Measurements from ENCODE around the gene CRYBB1.
"Not testable (repeated sequence)": the region's sequence is repeated elsewhere in the genome, so short reads cannot be mapped to it uniquely, and the experiment has no call there.

CRYBB1 gene

GRCh38 chr22:26636296-26636695 lies 18.5 kb upstream of the CRYBB1 start:
- DNase-seq (ENCODE audit: low read depth): no peak

DNA sequence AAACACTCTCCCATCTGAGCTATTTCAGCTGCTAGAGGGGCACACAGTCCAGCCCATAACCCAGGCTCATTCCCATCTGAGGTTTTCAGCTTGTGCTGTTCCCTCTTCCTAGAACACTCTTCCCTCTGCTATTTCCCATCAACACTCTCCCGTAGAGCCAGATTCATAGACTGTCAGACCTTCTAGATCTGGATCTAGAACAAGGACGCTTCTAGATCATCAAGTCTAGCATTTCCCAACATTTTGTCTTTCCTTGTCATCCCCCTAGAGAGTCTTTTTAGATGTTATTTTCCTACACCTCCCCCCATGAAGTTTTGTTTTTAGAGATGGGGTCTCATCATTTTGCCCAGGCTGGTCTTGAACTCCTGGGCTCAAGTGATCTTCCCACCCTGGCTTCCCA lies 17.3 kb upstream of the CRYBB1 start:
- no peak for DNase-seq (ENCODE audit: low read depth)

GRCh38 chr22:26634189-26634588 lies 16.4 kb upstream of the CRYBB1 start:
- DNase-seq (ENCODE audit: low read depth): no peak

DNA sequence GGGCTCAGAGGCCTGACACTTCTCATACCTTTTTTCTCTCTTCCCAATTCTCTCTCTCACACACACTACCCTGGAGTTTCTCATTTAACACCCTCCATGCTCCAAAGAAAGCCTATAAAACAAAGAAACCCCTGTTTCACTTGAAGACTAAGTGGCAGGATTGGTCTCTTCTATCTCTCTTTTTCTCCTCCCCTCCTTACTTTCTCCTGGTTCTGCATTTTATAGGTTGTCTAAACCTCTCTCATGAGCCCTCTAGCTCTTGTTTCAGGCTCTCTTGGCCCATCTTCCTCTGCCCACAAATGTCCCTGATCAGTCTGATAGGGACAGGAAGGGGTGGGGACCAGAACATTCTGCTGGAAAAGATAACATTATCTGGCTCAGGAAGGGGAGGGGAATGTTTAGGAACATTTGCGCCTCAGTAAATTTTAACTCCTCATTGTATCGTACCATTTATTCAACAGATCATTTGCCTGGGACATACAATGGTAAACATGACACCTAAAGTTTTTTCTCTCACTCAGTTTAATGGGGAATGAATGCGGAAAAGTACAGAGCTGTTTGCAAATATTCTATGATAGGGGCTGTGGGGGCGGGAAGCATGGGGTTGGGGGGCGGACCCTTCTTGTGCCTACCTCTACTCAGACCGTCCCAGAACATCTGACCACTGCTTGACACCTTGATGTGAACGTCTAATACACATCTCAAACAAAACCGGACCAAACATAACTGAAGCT lies 14.8 kb upstream of the CRYBB1 start:
- no peak for DNase-seq (ENCODE audit: low read depth)

DNA sequence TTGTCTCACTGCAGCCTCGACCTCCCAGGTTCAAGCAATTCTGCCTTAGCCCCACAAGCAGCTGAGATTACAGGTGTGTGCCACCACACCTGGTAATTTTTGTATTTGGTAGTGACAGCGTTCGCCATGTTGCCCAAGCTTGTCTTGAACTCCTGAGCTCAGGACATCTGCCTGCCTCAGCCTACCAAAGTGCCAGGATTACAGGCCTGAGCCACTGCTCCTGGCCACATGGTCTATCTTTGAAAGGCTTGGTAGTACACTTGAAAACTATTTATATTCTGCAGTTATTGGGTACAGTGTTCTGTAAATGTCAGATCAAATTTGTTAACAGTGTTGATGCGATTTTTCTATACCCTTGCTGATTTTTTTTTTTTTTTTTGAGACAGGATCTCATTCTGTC lies 13.5 kb upstream of the CRYBB1 start:
- no peak for DNase-seq (ENCODE audit: low read depth)

DNA sequence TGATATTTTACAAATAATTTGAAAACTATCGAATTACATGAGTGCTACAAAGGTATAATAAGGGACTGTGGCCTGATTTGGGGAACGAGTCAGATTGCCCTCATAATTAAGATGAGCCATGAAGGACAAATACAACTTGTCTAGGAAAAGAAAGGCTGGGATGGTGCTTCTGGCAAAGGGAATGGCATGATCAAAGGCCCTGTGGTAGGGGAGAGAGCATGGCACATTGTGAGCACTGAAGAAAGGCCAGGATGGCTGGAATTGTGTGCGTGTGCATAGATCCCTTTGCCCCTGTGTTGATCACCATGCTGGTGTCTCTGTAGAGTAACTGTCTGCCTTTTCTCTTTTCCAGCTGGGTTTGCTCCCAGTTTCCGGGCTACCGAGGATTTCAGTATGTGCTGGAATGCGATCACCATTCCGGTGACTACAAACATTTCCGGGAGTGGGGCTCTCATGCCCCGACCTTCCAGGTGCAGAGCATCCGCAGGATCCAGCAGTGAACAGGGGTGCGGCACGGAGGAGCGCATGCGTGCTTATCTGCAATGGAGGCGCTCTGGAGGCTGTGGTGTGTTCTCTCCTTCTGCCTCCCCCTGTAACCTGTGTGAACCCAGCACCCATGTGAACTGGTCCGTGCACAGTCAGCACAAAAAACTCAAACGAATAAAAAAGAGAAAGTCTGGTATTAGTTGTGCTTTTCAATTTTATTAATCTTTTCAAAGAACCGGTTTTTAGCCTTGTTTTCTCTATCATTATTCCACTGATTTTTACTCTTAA lies 12.3 kb upstream of the CRYBB1 start:
- DNase-seq (ENCODE audit: low read depth): no peak

GRCh38 chr22:26624803-26625202 lies 7.0 kb upstream of the CRYBB1 start:
- DNase-seq (ENCODE audit: low read depth): no peak

- no peak for DNase-seq (ENCODE audit: low read depth)
Measured at GRCh38 chr22:26623984-26624383, 6.2 kb upstream of the CRYBB1 start.

GRCh38 chr22:26621663-26622062 lies 3.8 kb upstream of the CRYBB1 start, which contains the start of gene CRYBA4:
Gene CRYBA4, plus strand, starts transcription at chr22:26621963. Its CDS starts 634 bp downstream, at chr22:26622597.
- no peak for DNase-seq (ENCODE audit: low read depth)

GRCh38 chr22:26620197-26620596 lies 2.4 kb upstream of the CRYBB1 start:
- DNase-seq (ENCODE audit: low read depth): no peak

DNA sequence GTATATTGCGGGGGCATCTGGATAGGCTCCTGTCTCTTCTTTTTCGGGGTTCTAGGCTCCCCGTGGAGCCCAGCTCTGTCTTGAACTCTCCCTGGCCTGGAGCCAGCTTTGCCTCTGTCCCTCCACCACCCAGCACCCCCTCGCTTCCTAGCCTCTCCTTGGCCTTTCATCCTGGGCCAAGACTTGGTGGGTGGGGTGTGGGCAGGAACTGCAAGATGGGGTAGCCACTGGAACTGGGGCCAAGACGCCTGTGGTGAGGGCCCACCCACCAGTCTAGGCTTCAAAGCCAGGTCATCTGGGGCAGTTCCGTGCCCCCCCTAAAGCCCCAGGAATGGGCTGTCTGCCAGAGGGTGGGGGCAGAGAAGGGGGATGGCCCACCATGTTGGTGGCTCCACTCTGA lies 1.7 kb upstream of the CRYBB1 start:
- DNase-seq (ENCODE audit: low read depth): no peak

- DNase-seq (ENCODE audit: low read depth): no peak
Measured at GRCh38 chr22:26618455-26618854, 628 bp upstream of the CRYBB1 start.

DNA sequence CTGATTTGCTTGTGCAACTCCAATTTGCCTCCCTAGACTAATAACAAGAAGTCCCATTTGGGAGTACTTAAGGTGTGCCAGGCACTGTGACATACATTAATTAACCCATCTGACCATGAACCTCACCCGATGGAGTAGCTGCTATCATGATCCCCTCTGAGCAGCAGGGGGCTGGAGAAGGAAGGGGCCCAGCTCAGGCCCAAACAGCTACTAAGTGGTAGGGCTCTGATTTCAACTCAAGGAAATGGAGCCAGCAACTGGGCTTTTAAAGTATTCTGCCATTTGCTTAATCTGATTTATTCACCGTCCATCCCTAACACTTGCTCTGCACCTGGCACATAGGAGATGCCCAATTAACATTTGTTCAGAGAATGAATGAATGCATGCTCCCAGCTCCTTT lies 1.2 kb downstream of the CRYBB1 start:
- DNase-seq (ENCODE audit: low read depth): no peak

DNA sequence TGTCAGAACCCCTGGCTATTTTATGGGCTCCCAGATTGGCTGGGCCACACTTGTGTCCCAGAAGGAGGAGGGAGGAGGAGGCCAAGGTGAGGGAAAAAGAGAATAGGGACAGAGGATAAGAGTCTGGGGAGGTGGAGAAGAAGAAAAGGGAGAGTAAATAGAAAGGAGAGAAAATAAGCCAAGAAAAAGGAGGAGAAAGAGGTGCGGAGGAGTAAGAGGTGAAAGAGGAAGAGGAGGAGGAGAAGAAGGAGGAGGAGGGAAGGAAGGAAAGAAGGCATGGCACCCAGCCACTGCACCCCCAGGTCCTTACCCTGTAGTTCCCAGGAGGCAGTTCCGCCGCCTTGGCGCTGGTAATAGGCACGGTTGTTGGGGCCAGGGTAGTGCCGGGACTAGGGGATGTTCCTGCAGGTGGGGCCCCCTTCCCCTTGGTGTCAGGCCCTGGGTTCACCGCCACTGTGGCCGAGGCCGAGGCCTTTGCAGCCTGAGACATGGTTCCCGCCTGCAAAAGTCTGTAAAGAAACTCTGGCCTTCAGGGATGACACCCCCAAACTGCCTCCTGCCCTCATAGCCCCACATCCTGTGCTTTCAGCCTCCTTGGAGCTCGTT lies 1.9 kb downstream of the CRYBB1 start:
- DNase-seq (ENCODE audit: low read depth): no peak

- no peak for DNase-seq (ENCODE audit: low read depth)
Measured at GRCh38 chr22:26615149-26615548, 2.7 kb downstream of the CRYBB1 start.

DNA sequence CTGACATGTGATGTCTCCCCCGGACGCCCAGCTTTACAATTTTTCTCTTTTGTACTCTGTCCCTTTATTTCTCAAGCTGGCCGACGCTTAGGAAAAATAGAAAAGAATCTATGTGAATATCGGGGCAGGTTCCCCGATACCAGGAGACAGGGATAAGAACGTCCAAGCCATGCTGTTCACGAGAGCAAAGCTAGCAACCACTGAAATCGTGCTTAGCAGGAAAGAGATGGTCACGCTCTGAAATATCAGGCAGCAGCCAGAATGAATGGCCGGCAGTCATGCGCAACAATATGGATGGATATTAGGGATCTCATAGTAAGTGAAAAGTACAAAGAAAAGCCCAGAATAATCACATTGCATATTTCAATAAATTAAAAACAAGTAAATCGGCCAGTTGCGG lies 3.5 kb downstream of the CRYBB1 start:
- DNase-seq (ENCODE audit: low read depth): no peak

DNA sequence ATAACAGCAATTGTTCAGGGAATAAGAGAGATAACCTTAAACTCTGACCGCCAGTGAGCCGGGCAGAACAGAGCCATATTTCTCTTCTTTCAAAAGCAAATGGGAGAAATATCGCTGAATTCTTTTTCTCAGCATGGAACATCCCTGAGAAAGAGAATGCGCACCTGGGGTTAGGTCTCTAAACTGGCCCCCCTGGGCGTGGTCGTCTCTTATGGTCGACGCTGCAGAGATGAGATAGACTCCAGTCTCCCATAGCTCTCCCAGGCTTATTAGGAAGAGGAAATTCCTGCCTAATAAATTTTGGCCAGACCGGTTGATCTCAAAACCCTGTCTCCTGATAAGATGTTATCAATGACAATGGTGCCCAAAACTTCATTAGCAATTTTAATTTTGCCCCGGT lies 4.1 kb downstream of the CRYBB1 start:
- DNase-seq (ENCODE audit: low read depth): not testable (repeated sequence)

GRCh38 chr22:26612652-26613051 lies 5.2 kb downstream of the CRYBB1 start:
- DNase-seq (ENCODE audit: low read depth): no peak

- DNase-seq (ENCODE audit: low read depth): peak; percentile 38
Measured at GRCh38 chr22:26610996-26611395, 6.8 kb downstream of the CRYBB1 start.

- peak; percentile 85 for DNase-seq (ENCODE audit: low read depth)
Measured at GRCh38 chr22:26610072-26610958, 7.5 kb downstream of the CRYBB1 start.

- no peak for DNase-seq (ENCODE audit: low read depth)
Measured at GRCh38 chr22:26609287-26609686, 8.5 kb downstream of the CRYBB1 start.

- DNase-seq (ENCODE audit: low read depth): no peak
Measured at GRCh38 chr22:26608129-26608528, 9.7 kb downstream of the CRYBB1 start.
